ENCODE results near the gene BIRC5.

DNA sequence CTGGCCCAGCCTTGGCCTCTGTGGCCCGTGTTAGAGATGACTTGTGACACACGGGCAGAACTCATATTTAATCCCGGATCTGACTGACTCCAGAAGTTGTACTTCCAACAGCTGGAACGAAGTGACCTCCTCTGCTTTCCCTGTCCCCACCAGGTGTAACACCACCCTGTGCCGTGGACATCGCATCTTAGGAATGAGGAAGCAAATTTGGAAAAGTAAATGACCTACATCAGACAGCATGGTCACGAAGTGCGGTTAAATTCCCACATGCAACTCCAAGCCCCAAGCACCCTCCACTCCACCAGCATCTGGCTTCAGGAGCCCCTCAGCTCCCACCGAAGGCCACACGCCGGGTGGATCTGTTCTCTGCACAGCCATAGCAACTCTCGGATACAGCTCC is 30.1 kb upstream of the BIRC5 start:
- TF ChIP-seq CTCF (IDR thresholded peaks at IDR 0.05) (no peak), EP300 (IDR thresholded peaks at IDR 0.05) (no peak)

All from ovary (tissue), 3 donors.